Measurements from ENCODE around the gene KDELR3.
"Not testable (repeated sequence)": the region's sequence is repeated elsewhere in the genome, so short reads cannot be mapped to it uniquely, and the experiment has no call there.

DNA sequence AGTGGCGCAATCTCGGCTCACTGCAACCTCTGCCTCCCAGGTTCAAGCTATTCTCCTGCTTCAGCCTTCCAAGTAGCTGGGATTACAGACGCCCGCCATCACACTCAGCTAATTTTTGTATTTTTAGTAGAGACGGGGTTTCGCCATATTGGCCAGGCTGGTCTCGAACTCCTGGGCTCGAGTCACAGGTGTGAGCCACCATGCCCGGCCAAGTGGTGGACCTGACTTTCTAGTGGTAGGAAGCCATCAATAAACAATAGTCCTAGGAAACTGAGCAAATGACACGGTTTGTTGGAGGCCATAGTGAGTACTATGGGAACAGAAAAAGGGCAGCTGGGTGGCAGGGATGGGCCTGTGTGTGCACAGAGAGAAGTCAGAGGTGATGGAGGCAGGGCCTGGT lies 2.3 kb downstream of the KDELR3 start:
- TF ChIP-seq EZH2 (IDR thresholded peaks at IDR 0.05; ENCODE audit: borderline replicate concordance, low read depth, low read length, severe bottlenecking); POLR2A (IDR thresholded peaks at IDR 0.05; ENCODE audit: low read depth, low read length); JUN (IDR thresholded peaks at IDR 0.05; ENCODE audit: borderline replicate concordance, insufficient read depth, insufficient read length, low read depth); MYC (IDR thresholded peaks at IDR 0.05; ENCODE audit: low read depth, low read length); POLR2AphosphoS5 (IDR thresholded peaks at IDR 0.05; ENCODE audit: insufficient read depth, low read depth, low read length); FOS (IDR thresholded peaks at IDR 0.05; ENCODE audit: borderline replicate concordance, insufficient read depth, low read length); GATA2 (IDR thresholded peaks at IDR 0.05; ENCODE audit: insufficient read depth, insufficient read length, low read depth, low read length): not testable (repeated sequence)
- TF ChIP-seq, protein P1, sequence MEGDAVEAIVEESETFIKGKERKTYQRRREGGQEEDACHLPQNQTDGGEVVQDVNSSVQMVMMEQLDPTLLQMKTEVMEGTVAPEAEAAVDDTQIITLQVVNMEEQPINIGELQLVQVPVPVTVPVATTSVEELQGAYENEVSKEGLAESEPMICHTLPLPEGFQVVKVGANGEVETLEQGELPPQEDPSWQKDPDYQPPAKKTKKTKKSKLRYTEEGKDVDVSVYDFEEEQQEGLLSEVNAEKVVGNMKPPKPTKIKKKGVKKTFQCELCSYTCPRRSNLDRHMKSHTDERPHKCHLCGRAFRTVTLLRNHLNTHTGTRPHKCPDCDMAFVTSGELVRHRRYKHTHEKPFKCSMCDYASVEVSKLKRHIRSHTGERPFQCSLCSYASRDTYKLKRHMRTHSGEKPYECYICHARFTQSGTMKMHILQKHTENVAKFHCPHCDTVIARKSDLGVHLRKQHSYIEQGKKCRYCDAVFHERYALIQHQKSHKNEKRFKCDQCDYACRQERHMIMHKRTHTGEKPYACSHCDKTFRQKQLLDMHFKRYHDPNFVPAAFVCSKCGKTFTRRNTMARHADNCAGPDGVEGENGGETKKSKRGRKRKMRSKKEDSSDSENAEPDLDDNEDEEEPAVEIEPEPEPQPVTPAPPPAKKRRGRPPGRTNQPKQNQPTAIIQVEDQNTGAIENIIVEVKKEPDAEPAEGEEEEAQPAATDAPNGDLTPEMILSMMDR (IDR thresholded peaks at IDR 0.05; ENCODE audit: extremely low read depth in 1 of 2, insufficient read depth in 1 of 2, low read depth in 1 of 2, low read length in 2 of 2), result not testable (repeated sequence)
- TF ChIP-seq, protein P2, sequence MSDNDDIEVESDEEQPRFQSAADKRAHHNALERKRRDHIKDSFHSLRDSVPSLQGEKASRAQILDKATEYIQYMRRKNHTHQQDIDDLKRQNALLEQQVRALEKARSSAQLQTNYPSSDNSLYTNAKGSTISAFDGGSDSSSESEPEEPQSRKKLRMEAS (IDR thresholded peaks at IDR 0.05; ENCODE audit: insufficient read depth, insufficient read length), result not testable (repeated sequence)

Measured in endothelial cell of umbilical vein (primary cell).